Skin of body (tissue), 2 donors: Measurements from ENCODE around the gene RBFOX2. TPM values are rescaled to one million over a fixed set of nuclear protein-coding genes. Genes with fewer than 3 reads are reported as not detected.
"Not testable (repeated sequence)": the region's sequence is repeated elsewhere in the genome, so short reads cannot be mapped to it uniquely, and the experiment has no call there.

Experiments used
- DNase-seq: peaks from one replicate; lab custom pipeline; 2025; lab: John Stamatoyannopoulos, UW
- total RNA-seq: library from RNA; depleted of rRNA; stranded (reverse); fragments of >200 nt; gene quantifications from one replicate; pipeline ENCODE4 v1.2.3, GENCODE V29; 2014

RBFOX2 gene
- total RNA-seq, 1 donor from 2014 or later, result 144 TPM

DNA sequence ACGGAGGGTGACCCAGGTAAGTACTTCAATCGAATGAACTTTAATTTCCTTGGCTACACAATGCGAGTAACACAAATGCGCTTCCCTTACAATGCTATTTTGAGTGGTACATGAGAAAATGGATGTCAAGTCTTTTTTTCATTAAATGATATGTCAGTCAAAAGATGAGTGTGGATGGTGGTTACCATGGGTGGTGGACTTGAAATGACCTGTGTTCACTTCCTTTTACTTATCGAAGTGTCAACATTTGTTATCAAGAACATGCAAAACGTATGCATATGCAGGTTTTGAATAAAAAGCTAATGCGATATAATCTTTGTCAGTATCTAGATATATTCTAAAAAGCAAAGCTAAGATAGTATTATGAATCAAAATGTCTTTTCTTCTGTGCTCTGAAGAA lies 319.7 kb downstream of the RBFOX2 start:
- no peak for DNase-seq

DNA sequence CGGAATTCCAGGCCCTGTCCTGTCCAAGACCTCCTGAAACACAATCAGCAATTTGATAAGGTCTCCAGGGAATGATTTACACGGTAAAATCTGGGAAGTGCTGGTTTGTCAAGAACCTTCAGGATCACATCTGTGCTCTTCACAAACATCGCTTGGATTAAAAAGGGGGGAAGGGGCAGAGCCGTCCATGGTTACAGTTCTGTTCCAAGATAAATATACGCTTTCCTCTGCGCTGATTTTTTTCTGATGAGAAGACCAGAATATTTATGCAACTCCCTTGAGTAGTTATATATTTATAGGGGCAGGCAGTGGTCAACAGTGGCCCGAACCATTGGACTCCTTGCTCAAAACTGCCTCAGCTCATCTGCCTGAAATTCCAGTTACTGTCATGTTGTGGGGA lies 320.2 kb downstream of the RBFOX2 start:
- DNase-seq, result no peak

DNA sequence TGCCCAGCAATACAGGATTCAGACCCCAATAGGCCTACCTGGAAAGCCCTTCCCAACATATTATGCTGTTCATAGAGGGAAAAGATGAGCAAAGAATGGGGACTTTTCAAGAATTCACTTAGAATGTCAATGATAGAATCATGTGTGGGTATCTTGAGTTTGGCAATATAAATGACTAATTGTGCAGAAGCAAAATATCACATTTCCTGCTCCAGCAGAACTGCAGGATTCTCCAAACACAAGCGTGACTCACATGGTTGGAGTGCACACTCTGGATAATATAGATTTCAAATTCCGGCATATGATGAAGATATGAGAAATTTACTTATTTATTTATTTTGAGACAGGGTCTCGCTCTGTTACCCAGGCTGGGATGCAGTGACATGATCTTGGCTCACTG lies 323.5 kb downstream of the RBFOX2 start:
- DNase-seq, result no peak

DNA sequence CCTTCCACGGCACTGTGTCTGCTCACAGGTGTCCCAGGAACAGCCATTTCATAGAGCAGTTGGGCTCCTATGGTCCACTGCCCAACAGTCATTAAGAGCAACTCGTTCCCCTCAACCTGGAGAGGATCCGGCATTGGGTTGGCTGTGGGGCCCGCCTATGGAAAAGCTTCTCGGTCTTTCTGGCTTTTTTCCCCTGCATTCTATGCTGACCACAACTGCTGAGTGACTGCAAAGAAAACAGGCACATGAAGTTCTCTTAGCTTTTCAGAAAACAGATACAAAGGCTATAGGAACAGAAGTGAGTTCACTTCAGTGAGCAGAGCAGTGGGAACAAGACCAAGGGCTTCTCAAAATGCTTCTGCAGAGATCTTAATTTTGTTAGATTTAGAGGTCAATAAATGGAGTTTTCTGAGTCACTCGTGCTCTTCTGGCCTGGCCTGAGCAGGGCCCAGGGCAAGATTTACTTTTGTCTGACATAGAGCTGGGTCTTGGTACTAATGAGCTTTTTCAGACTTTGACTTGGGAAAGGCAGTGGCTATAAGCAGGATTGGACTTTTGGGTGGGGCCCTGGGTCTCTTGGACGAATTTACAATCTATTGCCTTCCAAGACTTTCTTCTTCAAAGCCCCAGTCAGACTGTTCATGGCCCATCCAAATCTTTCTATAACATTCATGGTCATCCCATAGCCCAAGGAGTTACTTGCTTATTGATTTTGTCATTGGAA lies 324.6 kb downstream of the RBFOX2 start:
- DNase-seq, result no peak

DNA sequence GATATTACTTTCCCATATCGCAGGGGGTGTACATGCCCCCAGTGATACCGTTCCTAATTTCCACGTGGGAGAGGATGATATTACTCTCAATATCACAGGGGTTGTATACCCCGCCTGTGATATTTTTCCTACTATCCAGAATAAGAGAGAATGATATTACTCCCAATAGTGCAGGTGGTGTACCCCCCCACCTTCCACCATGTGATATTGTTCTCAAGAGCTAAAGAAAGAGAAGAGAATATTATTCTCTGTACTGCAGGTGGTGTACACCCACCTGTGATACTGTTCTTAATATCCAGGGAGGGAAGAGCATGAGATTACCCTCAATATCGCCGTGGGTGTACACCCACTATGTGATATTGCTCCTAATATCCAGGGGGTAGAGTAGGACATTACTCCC lies 328.8 kb downstream of the RBFOX2 start:
- not testable (repeated sequence) for DNase-seq

DNA sequence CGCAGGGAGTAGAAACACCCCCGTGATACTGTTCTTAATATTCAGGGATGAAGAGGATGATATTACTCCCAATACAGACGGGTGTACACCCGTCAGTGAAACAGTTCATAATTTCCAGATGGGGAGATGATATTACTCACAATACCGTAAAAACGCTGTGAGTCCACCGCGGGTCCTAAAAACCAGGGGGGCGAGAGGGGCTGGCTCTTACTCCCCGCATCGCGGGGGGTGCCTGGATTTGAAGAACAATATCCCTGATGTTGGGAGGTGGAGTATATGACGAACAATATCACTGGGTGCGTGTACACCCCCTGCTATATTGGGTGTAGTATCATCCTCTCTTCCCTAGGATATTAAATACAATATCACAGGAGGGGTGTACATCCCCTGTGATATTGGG lies 331.5 kb downstream of the RBFOX2 start:
- DNase-seq, result no peak

DNA sequence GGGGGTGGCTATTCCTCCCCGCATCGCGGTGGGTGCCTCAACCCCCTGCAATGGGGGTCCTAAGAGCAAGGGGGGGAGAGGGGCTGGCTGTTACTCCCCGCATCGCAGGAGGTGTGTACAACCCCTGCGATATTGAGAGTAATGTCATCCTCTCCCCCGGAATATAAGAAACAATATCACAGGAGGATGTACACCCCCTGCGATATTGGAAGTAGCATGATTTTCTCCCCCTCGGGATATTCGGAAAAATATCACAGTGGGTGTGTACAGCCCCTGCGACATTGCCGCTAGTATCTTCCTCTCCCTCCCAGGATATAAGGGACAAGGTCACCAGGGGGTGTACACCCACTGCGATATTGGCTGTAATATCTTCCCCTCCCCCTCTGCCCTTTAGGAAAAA lies 333.4 kb downstream of the RBFOX2 start:
- no peak for DNase-seq

DNA sequence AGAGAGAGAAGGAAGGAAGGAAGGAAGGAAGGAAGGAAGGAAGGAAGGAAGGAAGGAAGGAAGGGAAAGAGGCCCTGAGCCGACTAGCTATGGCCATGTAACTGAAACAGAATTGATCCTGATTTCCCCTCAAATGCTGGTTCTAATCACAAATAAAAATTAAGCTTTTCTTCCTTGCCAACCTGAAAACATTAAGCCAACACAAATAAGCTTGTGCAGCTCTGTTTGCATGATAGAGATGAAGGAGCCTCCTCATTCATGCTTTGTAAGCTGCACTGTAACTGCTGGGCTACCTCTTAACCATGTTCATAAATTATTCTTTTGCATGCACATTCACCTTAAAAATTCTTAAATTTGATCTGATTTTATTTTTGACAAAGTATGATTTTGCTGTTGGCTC lies 338.6 kb downstream of the RBFOX2 start:
- no peak for DNase-seq

DNA sequence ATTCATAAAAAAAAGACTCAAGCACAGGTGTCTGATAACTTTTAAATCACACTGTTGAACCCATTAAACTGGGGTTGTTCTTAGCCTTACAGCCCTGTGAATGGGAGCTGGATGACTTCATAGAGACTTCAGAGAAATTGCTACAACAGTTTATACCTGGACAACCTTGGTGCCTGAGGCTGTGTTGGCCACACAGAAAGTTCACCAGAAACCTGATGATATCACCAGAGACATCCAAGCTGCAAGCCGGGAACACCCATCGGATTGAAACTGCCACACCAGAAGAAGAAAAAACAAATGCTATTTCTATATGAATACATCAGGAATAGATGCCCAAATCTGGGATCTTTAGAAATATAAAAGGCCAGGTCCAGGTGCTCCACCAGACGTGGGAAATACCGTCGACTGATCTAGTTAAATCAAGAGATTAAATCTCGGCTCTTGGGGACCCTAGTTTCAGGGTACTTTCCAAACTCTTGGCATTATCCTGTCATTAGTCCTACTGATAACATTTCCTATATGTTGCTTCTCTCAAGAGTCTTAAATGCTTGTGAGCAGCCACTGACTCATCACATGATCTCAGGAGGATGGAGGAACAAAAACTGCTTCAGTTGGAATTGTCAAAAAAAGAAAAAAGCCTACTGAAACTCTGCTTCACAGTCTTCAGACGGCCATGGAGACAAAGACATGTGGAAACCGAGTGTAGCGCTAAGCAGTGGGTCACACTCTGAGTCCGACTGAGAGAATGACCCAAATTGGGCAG lies 339.5 kb downstream of the RBFOX2 start:
- DNase-seq, result no peak

Other genes starting within 250 kb of the RBFOX2 start
- 6.8 TPM for gene APOL3, start 131.9 kb upstream of the RBFOX2 start, total RNA-seq
- gene APOL4, start 173.0 kb upstream of the RBFOX2 start, total RNA-seq, result 16.1 TPM
- gene APOL2, start 210.7 kb upstream of the RBFOX2 start, total RNA-seq, result 21.6 TPM
- 1.9 TPM for gene APOL1, start 224.3 kb upstream of the RBFOX2 start, total RNA-seq